Liver (tissue), 9 donors: ENCODE measurements around the gene ANKRD11. TPM values are rescaled to one million over a fixed set of nuclear protein-coding genes. Genes with fewer than 3 reads are reported as not detected.

ENCODE experiments used
- DNase-seq: peaks from one replicate; pipeline ENCODE4 v3.0.0-alpha.2; 2017; ENCODE audit warnings: low spot score
- H3K27ac ChIP-seq, 2 donors: one replicate each; pipeline ENCODE4 v1.7.0; 2013; ENCODE audit warnings: inconsistent platforms in 2 of 2, low read length in 2 of 2, control low read depth in 1 of 2, low read depth in 1 of 2, mild to moderate bottlenecking in 1 of 2
- H3K27me3 ChIP-seq, 4 donors: one replicate each; pipeline versions ENCODE4 v1.6.1 to v1.7.0; 2013; ENCODE audit warnings: low read length in 3 of 4, inconsistent platforms in 1 of 4, mild to moderate bottlenecking in 1 of 4, moderate library complexity in 1 of 4; ENCODE audit not compliant: control insufficient read depth in 4 of 4, insufficient read depth in 4 of 4
- H3K36me3 ChIP-seq, 4 donors: one replicate each; pipeline versions ENCODE4 v1.6.1 to v1.7.0; 2013; ENCODE audit warnings: low read length in 3 of 4, mild to moderate bottlenecking in 3 of 4, low read depth in 1 of 4, moderate library complexity in 1 of 4; ENCODE audit not compliant: control insufficient read depth in 4 of 4, insufficient read depth in 3 of 4
- H3K4me1 ChIP-seq, 4 donors: one replicate each; pipeline versions ENCODE4 v1.6.1 to v1.7.0; 2013; ENCODE audit warnings: low read length in 3 of 4, mild to moderate bottlenecking in 3 of 4, moderate library complexity in 1 of 4; ENCODE audit not compliant: control insufficient read depth in 4 of 4, insufficient read depth in 4 of 4
- H3K4me3 ChIP-seq, 3 donors: one replicate each; pipeline versions ENCODE4 v1.6.1 to v1.7.0; 2013; ENCODE audit warnings: low read length in 3 of 3, control low read depth in 1 of 3, low read depth in 1 of 3, mild to moderate bottlenecking in 1 of 3
- H3K9ac ChIP-seq, 2 donors: one replicate each; pipeline ENCODE4 v1.7.0; 2013; ENCODE audit warnings: low read length in 2 of 2, mild to moderate bottlenecking in 2 of 2, moderate library complexity in 2 of 2, control low read depth in 1 of 2, low read depth in 1 of 2
- H3K9me3 ChIP-seq, 4 donors: one replicate each; pipeline versions ENCODE4 v1.6.1 to v1.7.0; 2013; ENCODE audit warnings: low read length in 3 of 4; ENCODE audit not compliant: control insufficient read depth in 4 of 4
- ATF3 ChIP-seq: IDR thresholded peaks from 2 replicates; pipeline ENCODE4 v1.6.1; 2016; ENCODE audit warnings: antibody characterized with exemption
- EGR1 ChIP-seq, 2 donors: IDR thresholded peaks; 2 replicates each; pipeline ENCODE4 v1.6.1; 2016 to 2018; ENCODE audit warnings: antibody characterized with exemption in 2 of 2, low read depth in 2 of 2
- FOXA1 ChIP-seq: IDR thresholded peaks from 2 replicates; pipeline ENCODE4 v1.6.1; 2016; ENCODE audit warnings: antibody characterized with exemption
- FOXA2 ChIP-seq: IDR thresholded peaks from 2 replicates; pipeline ENCODE4 v1.6.1; 2016; ENCODE audit warnings: antibody characterized with exemption
- GABPA ChIP-seq, 2 donors: IDR thresholded peaks in 1 of 2; conservative IDR thresholded peaks in 1 of 2; 2 replicates each; pipeline ENCODE4 v1.6.1; 2016; ENCODE audit warnings: antibody characterized with exemption in 2 of 2, mild to moderate bottlenecking in 1 of 2, moderate library complexity in 1 of 2
- HNF4A ChIP-seq, 2 donors: conservative IDR thresholded peaks; 2 replicates each; pipeline ENCODE4 v1.6.1; 2016; ENCODE audit warnings: antibody characterized with exemption in 2 of 2, mild to moderate bottlenecking in 2 of 2
- HNF4G ChIP-seq: IDR thresholded peaks from 2 replicates; pipeline ENCODE4 v1.6.1; 2016; ENCODE audit warnings: antibody characterized with exemption
- JUND ChIP-seq, 2 donors: IDR thresholded peaks; 2 replicates each; pipeline ENCODE4 v1.6.1; 2016; ENCODE audit warnings: antibody characterized with exemption in 2 of 2
- MAX ChIP-seq: IDR thresholded peaks from 2 replicates; pipeline ENCODE4 v1.6.1; 2016; ENCODE audit warnings: antibody characterized with exemption
- NR2F2 ChIP-seq: IDR thresholded peaks from 2 replicates; pipeline ENCODE4 v1.6.1; 2016; ENCODE audit warnings: antibody characterized with exemption
- REST ChIP-seq: IDR thresholded peaks from 2 replicates; pipeline ENCODE4 v1.6.1; 2016; ENCODE audit warnings: antibody characterized with exemption, mild to moderate bottlenecking
- RXRA ChIP-seq, 2 donors: IDR thresholded peaks; 2 replicates each; pipeline ENCODE4 v1.6.1; 2017 to 2018; ENCODE audit warnings: antibody characterized with exemption in 2 of 2, mild to moderate bottlenecking in 1 of 2
- TAF1 ChIP-seq: conservative IDR thresholded peaks from 2 replicates; pipeline ENCODE4 v1.6.1; 2016; ENCODE audit warnings: antibody characterized with exemption, mild to moderate bottlenecking
- YY1 ChIP-seq: IDR thresholded peaks from 2 replicates; pipeline ENCODE4 v1.6.1; 2016; ENCODE audit warnings: antibody characterized with exemption, mild to moderate bottlenecking
- ZBTB33 ChIP-seq: IDR thresholded peaks from 2 replicates; pipeline ENCODE4 v1.6.1; 2016; ENCODE audit warnings: antibody characterized with exemption
- WGBS: extraction: QIAGEN DNeasy Blood & Tissue Kit; methylation state at CpG from one replicate; pipeline ENCODE4 v1.1.7; 2013; 5-methylcytosine and 5-hydroxymethylcytosine counted together
- polyA plus RNA-seq, 2 donors: library from polyadenylated mRNA; stranded (reverse) in 1 of 2; unstranded in 1 of 2; fragments of 200-250 nt in 1 of 2; fragments of >200 nt in 1 of 2; fragmentation: Nextera tagmentation in 1 of 2; extraction: Ambion mirVana in 1 of 2; gene quantifications; one replicate each; pipeline versions ENCODE4 v1.2.1 to v1.2.3, GENCODE V29; 2013 to 2015
- total RNA-seq, 2 donors: library from RNA; depleted of rRNA; stranded (reverse); fragments of >200 nt; gene quantifications; one replicate each; pipeline ENCODE4 v1.2.3, GENCODE V29; 2014
- donor health status: healthy.
- donor health status: healthy.
- donor health status: healthy.
- donor health status: healthy.
- donor health status: healthy.

Gene ANKRD11
- total and polyA plus RNA-seq, 4 donors = 16.3 to 55.1 (median 28.0) TPM

GRCh38 chr16:89257757-89258465 lies 232.4 kb downstream of the ANKRD11 start:
- H3K9me3 ChIP-seq = no peaks in the 10 kb centered on the region
- peak overlapping the region; percentile 68 to 80 for H3K27ac ChIP-seq
- TF ChIP-seq FOXA2 (no peak), REST (no peak), HNF4G (no peak), ATF3 (no peak), YY1 (no peak), TAF1 (no peak), RXRA (IDR thresholded peaks at IDR 0.05) (no peak)
- peaks cover 10 to 34% (median 20%) of the 10 kb centered on the region in 4 donors for H3K4me1 ChIP-seq
- H3K27me3 ChIP-seq = no peaks in the 10 kb centered on the region
- H3K36me3 ChIP-seq = no peaks in the 10 kb centered on the region
- peak overlapping the region in 2 of 3 donors; percentile 34 to 50 for H3K4me3 ChIP-seq
- 83% methylated on average over 18 of the region's 18 CpGs for WGBS
- no peak for DNase-seq
- peak overlapping the region in 1 of 2 donors; percentile 65 for H3K9ac ChIP-seq

- peak overlapping the region in 1 of 2 donors; percentile 65 for H3K9ac ChIP-seq
- H3K4me3 ChIP-seq = peak overlapping the region; percentile 34 to 50 (median 49)
- DNase-seq = no peak
- H3K36me3 ChIP-seq = no peaks in the 10 kb centered on the region
- TF ChIP-seq ZBTB33 = no peak
- no peak for TF ChIP-seq FOXA1
- TF ChIP-seq NR2F2 = no peak
- TF ChIP-seq GABPA (IDR thresholded peaks at IDR 0.05 in 1 of 2, conservative IDR thresholded peaks at IDR 0.05 in 1 of 2) = no peak
- no peak for TF ChIP-seq ATF3
- TF ChIP-seq JUND (IDR thresholded peaks at IDR 0.05) = no peak
- TF ChIP-seq MAX = no peak
- TF ChIP-seq HNF4A (conservative IDR thresholded peaks at IDR 0.05) = no peak
- TF ChIP-seq EGR1 (IDR thresholded peaks at IDR 0.05; ENCODE audit: low read depth in 2 of 2) = no peak
- TF ChIP-seq REST = no peak
- no peak for TF ChIP-seq RXRA (IDR thresholded peaks at IDR 0.05)
- 5% methylated on average over 44 of the region's 44 CpGs for WGBS
- no peaks in the 10 kb centered on the region for H3K9me3 ChIP-seq
- H3K4me1 ChIP-seq = peaks cover 7 to 28% (median 14%) of the 10 kb centered on the region in 4 donors
- no peaks in the 10 kb centered on the region for H3K27me3 ChIP-seq
- peak overlapping the region; percentile 68 to 80 for H3K27ac ChIP-seq
Observed at GRCh38 chr16:89257281-89257731, 233.1 kb downstream of the ANKRD11 start.
